HG02885 (cell line): Measurements from ENCODE around the gene GLIS1.

ENCODE experiments used
- ATAC-seq: cut with Tn5 transposase; IDR thresholded peaks from one replicate; pipeline ENCODE4 v1.9.1; 2021; ENCODE audit warnings: mild to moderate bottlenecking; ENCODE audit not compliant: unreplicated experiment, poor library complexity

The GLIS1 gene

DNA sequence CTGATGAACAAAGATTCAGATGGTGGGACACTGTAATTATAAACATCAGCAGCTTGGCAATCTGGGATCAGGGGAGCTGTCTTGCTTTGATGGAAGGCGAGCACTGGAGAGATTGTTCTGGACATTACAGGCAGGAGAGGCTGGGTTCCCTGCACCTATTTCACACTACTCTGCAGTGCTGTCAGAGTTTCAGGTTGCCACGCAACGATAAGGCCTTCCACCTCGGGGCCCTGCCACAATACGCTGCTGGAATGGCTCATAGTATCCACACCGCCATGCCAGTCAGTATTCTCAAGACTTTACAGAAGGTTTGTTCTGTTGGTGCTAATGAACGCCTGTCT, 96.8 kb downstream of the GLIS1 start:
- ATAC-seq = no peak

DNA sequence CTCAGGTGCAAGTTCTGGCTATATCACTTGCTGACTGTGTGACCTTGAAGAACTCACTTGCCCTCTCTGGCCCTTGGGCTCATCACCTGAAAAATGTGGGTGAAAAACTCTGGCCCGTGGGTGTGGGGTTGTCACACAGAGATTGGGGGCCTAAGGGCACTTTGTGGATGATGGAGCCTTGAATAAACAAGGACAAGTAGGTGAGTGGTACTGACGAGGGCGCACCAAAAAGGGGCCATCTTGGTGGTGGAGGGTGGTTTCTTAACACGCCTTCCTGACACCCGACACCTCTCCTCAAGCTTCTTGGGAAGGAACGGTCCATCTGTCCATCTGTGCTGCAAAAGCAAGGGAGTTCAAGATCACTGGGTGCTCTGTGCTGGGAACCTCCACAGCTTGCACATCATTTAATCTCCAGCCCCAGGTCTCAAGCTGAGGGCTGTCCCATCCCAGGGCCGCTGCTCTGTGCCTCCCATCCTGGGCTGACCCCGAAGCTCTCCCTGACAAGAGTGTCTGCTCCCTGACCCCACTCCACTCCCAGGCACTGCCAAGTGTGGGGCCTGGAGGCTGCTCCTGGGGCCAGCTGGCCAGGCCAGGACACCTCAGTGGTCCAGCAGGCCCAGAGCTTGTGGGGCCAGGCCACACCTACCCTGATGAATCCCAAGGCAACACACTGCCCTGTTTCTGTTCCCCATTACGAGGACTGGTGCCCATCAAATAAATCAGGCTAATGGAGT, 97.3 kb downstream of the GLIS1 start:
- ATAC-seq = no peak

DNA sequence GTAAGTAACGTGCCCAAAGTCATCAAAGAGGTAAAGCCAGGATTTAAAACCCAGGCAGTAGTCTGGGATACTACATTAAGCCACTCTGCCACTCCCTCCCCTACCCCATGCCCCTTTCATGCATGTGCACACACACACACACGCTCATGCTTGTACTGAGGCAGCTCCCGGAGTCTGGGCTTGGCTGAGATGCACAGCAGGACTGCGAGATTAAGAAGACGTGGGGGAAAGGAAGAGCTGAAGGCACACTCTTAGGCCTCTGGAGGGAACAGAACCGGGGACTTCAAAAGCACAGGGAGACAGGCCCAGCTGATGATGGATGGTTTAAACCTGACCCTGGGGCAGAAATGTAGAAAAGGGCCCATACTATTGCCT, 98.3 kb downstream of the GLIS1 start:
- ATAC-seq = no peak

DNA sequence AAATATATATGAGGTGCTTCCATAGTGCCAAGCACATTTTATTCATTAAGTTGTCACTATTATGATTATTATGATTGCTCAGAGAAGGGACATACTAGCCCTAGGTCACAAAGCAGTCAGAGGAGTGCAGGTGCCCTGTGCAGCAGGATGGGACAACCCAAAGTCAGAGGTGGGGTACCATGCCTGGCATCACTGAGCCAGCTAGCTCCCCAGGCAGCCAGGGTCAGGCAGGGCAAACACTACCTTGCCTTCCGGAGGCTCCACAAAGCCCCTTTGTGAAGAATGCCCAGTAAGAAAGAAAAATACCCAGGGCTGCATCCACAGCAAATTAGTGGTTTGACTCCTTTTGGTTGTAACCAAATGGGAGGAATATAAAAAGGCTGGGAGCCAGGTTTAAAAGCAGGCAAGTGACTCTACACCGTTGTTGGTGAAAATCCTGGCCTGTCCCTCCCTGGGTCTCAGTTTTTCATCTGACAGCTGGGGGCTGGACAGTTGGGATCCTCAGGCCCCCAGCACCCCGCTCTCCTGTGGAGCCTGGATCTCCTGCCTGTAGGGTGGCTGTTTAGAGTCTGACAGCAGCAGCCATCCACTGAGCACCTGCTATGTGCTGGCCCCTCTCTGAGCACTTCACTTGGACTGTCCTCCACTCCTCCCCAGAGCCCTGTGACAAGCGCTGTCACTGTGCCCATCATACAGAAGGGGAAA, 98.8 kb downstream of the GLIS1 start:
- no peak for ATAC-seq

DNA sequence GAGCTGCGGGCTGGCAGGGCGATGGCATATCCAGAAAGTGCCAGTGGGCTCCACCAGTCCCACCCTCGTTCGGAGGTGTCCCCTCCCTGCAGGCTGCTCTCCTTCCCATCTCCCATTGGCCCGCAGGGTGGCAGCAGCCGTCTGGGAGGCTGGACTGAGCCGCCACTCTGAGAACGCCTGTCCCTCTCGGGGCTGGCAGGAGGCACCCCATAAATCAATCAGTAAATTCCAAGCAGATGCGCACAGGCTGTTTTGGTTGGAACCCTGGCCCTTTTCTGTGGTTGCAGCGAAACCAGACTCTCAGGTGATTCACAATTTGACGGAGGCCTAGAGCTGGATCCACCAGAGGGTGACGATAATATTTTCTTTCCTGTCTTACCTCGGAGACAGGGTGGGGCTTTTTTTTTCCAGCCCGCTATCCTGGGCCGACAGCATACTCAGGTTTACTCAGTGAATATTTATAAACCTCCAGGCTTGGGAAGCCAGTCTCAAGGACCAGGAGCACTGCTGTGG, 99.7 kb downstream of the GLIS1 start:
- ATAC-seq = no peak

DNA sequence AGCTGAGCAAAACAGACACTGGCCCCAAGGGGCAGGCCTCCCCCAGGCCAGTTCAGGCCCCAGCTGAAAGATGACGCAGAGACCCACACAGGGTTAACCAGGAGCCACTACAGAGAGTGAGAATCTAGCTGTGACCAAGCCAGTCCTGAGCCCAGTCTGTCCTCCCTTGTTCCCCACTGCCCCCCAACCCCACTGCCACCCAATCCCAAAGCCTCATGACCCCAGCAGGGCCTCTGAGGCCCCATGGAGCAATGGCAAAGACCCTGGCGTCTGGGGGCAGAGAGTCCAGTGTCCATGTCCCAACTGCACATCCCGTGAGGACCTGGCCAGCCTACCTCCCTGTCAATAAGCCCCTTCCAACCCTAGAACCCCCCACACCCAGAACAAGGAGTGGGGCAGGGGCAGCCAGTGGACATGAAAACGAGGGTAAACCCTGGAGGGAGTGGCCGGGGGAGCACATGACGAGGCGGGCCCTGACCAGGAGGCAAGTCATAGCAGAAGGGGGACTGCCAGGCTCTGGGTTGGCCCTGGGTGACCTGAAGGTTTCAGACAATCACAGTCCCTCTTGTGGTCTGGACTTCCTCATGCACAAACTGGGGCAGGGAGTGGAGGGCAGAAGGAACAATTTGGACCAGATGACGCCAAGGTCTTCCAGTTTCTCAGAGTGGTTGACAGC, 100.5 kb downstream of the GLIS1 start:
- ATAC-seq = no peak

DNA sequence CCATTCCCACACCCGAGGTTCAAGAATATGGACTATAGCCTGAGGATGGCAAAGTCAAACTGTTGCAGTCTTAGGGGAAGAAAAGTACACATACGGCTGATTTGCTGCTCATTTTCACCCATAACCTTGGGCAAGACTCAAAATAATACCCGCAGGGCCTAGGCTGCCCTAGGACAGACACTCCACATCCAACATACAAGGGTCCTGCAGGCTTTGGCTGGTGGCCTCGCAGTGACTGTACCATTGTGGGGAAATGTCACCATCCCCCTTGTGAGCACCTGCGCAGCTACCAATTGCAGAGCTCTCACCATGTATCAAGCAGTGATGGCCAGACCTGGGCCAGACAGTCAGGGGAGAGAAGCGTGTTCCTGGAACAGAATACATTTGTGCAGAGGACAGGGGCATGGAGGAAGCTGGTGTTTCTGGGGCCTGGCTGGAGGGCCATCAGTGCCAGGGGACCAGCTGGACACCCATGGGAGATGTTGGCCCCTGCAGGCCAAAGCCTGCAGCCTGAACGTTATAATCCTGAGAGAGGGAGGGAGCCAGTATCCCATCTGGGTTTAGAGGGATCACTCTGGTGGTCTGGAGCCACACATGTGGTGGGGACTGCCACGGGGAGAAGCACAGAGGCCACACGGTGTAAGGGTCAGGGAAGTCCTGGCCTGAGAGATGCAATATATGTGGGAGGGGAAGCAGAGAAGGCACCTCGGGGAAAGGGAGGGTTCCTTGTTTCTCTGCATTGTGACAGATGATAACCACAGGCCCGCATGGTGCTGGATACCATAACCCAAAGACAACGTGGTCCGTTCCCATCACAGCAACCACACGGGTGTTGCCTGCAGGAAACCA, 101.2 kb downstream of the GLIS1 start:
- ATAC-seq = no peak

DNA sequence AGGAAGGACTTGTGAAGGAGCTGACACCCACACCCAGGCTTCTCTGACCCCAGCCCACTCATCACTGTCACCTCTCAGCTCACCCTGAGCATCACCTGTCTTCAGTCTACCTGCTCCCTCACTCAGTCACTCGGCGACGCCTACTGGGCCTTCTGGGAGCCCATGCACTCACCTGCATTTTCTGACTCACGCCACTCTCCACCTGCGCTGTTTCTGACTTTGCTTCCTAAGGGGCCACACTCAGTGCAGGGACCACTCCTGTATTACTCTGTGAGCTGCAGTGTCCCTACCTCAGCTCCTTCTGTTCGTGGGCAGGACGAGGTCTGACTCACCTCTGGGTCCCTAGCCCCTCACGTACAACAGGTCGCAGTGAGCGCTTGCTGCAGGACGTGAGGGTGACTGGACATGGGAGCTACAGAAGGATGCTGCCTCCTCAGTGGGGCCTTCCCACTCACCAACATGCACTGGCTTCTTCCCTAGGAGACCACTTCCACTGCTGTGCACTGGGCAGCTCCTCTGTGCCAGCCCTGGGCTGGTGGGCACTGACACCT, 102.3 kb downstream of the GLIS1 start:
- no peak for ATAC-seq

DNA sequence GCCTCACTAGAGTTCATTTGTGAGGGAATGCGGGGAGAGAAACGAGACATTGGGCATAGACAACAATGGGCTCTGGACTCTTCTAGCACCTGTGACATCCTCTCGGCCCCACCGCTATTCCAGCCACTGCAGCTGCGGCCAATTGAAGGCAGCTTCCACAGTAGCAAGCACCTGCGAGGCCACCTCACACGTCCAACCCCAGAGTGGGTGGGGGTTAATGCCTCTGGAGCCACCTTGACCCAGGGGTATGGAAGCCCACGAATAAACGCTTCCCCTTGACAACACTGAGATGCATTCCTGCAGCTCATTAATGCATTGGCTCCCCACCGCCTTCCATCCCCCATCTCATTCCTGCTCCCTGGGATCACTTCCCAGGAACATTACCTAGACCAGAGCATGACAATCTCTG, 104.4 kb downstream of the GLIS1 start:
- ATAC-seq = no peak

DNA sequence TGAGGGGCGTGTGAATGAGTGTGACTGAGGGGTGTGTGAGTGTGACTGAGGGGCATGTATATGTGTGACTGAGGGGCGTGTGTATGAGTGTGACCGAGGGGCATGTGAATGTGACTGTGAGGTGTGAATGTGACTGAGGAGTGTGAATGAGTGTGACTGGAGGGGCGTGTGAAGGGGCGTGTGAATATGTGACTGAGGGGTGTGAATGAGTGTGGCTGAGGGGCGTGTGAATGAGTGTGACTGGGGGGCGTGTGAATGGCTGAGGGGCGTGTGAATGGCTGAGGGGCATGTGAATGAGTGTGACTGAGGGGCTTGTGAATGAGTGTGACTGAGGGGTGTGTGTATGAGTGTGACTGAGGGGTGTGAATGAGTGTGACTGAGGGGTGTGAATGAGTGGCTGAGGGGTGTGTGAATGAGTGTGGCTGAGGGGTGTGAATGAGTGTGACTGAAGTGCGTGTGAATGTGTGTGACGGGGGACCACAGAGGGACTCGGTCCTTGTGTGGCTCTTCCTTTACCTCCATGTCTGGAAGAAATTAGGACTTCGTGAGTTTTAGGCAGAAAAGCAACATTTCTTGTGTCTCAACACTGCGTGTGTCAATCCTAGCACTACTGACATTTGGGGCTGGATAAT, 105.8 kb downstream of the GLIS1 start:
- no peak for ATAC-seq

DNA sequence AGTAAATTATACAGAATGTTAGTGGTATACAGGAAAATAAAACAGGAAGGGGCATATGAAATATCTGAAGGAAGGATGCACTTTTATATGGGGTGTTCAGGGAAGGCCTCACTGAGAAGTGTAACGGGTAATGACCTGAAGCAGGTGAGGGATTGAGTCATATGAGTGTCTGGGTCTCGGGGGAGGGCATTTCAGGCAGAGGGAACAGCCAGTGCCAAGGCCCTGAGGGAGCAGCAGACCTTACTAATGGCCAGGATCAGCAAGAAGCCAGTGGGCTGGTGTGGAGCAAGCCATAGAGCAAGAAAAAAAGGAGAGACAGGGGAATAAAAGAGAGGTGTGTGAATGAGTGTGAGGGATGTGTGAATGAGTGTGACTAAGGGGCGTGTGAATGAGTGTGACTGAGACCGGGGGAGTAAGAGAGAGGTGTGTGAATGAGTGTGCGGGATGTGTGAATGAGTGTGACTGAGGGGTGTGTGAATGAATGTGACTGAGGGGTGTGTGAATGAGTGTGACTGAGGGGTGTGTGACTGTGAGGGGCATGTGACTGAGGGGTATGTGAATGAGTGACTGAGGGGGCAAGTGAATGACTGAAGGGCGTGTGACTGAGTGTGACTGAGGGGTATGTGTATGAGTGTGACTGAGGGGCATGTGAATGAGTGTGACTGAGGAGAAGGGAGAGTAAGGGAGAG, 107.2 kb downstream of the GLIS1 start:
- ATAC-seq = no peak

DNA sequence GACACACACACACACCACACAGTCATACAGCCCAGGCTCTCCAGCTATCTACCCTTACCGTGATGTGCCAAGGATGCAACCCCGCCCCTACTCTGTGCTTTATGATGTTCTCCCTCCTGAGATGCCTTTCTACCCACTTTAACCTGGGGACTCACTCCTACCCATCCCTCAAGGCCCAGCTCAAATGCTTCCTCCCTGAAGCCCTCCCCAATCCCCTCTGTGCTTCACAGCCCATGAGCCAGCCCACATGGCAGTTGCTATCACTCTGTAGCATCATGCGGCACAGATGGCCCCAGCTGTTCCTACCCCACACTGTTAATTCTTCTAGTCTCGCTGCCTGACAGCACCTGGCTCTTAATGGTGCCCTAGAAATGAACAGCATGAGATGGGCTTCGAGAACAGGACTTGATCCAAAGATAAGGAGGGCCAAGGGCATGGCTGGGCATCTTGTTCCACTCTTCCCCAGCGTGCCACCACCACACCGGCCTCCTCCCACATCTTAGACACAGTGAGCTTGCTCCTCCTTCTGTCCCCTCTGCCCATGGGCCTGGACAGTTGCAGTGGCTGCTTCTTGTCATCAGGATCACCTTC, 109.8 kb downstream of the GLIS1 start:
- no peak for ATAC-seq

DNA sequence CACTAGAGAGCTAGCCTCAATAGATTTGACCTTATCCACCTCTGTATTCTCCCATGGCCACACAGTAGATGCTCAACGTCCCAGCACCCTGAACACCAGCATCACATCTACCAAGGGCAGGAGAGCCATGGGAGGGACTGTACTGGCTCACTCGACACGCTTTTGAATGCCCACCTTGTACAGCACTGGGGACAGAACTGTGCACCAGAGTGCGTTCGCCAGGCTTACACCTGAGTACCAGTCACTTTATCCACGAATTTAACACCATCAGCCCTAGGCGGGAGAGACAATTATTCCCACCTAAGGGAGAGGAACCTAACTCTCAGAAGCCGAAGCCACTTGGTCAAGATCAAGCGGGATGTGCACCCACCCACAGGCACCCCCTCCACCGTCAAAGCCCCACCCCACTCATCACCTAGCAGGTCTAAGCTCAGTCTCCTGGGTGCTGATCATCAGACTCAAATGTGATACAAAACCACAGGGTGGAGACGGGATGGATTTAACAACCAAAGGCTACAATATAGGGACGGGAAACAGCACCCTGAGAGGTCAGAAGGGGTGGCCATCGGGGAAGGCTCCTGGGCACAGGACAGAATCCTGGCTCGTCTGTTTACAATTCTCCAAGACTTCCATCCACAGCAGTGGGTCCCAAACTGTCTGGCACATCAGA, 110.5 kb downstream of the GLIS1 start:
- no peak for ATAC-seq

DNA sequence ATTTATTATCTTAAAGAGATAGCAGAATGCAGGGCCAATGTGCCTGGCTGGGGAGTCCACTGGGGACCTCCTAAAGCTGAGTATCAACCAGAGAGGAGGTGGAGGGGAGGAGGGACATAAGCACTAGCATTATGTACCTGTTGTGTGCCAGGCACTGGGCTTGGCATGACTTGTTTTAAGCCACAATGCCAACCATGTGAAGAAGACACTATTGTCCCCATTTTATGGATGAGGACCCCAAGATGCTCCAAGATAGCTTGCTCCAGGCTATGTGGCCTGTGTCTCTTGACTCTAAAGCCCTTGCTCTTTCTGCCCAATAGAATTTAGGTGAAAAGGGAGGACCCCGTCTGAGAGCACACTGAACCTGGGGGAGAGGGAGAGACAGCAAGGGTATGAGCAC, 111.3 kb downstream of the GLIS1 start:
- ATAC-seq = no peak

DNA sequence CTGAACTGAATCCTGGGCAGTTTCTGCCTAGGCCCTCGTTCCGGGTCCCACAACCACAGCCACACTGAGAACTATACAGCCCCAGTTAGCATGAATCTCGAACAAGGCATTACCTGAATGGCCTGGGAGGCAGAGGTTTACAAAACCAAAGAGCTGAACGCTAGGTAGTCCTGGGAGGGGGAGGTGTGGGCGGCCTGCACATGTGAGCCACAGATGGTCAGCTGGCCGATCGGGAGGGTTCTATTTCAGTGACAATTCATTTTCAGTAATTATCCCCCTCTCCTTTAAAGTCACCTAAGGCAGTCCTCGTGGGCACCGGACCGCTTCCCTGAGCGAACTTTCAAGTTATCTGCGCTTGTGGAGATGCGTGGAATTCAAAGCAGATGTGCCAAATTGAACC, 111.9 kb downstream of the GLIS1 start:
- ATAC-seq = no peak

DNA sequence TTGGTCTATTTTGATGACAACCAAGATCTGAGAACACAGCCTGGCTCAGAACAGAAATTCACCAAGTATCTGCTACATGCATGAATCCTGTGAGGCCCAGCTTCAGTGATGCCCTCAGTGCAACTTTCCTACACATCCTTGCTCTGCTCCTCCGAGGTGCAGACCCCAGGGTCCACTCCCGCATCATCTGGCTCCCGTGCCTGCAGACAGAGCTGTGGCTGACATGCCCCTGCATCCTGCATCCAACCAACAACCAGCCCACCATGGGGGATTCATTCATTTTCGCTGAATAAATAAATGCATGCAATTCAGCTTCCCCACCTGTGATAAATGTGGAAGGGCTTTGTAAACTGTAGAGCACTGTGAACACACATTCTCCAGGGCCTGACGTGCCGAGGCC, 112.3 kb downstream of the GLIS1 start:
- no peak for ATAC-seq

DNA sequence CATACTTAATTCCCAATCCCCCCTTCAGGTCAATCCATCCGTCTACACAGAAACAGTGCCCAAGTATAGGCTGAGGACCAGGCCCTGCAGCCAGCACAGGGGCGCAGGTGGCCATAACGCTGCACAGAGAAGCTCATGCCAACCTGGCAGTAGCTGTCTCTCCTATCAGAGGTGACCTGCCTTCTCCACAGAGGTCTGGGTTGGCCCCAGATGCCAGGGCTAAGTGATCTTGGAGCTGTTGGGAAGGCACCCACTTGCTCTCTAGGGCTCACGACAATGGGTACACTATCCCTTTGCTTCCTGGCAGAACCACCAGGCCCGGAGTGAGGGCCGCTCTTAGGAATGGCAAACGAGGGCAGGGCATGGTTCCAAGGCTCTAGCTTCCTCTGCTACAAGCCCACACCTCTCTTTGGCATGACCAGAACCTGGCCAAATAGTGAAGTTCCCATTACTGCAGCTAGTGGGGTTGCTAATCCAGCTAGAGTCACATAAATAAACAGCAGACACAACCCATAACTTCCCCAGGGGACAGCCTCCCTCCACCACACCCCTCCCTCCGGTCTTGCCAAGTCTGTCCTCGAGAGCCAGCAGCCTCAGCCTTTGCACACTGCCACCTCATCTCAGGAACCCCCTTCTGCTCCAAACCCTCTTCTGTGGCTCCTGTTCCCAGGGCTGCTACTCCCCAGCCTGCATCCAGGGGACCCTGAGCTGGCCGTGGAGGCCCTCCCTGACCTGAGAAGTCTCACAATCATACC, 113.0 kb downstream of the GLIS1 start:
- ATAC-seq = no peak

DNA sequence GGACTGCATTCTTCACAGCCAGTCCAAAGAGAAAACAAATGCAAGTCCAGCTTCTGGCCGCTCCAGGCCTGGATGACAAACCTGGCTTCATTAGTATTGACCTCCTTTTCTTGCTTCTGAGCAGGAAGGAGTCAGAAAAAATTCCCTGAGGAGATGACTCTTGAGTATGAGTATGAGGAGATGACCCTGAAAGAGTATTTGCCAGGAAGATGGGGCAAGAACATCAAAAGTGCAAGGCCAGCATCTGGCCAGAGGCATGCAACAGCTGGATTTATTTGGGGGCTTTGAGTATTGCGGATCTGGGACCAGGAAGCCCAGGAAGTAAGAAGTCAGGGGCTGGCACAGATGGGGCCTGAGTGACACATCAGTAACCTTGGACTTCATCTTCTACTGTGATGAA, 113.9 kb downstream of the GLIS1 start:
- no peak for ATAC-seq
